ENCODE measurements around the gene LDLRAP1.

GRCh38 chr1:25566176-25566729 lies 22.8 kb downstream of the LDLRAP1 start:
- TF ChIP-seq RAD21 (IDR thresholded peaks at IDR 0.05; ENCODE audit: low read length) (no peak), CTCF (conservative IDR thresholded peaks at IDR 0.05; ENCODE audit: low read depth, low read length) (no peak), RFX5 (IDR thresholded peaks at IDR 0.05; ENCODE audit: low read depth, low read length) (no peak), POLR2A (IDR thresholded peaks at IDR 0.05; ENCODE audit: low read depth, low read length) (no peak)
